ENCODE measurements around the gene UBTF. TPM values are rescaled to one million over a fixed set of nuclear protein-coding genes. Genes with fewer than 3 reads are reported as not detected.

Gene UBTF
- total and polyA plus RNA-seq, 2 donors (not counting 1 experiment from before 2014, with no cell fraction given) = 43.1 to 179 TPM

- Mint-ChIP-seq H3K27ac (peak overlapping the region; percentile 98), H3K9me3 (ENCODE audit: insufficient read depth) (no peaks in the 10 kb centered on the region), H3K27me3 (no peaks in the 10 kb centered on the region), H3K4me1 (peaks cover 64% of the 10 kb centered on the region), H3K4me3 (no peak overlapping the region)
- Histone ChIP-seq H3K4me2 (replicated peaks; ENCODE audit: low read depth, low read length, poor library complexity, severe bottlenecking) (no peak overlapping the region), H3K27me3 (replicated peaks in 1 of 4; ENCODE audit: control extremely low read depth in 1 of 4, control insufficient read depth in 3 of 4, insufficient read depth in 4 of 4, low read length in 3 of 4) (no peaks in the 10 kb centered on the region), H3K4me1 (ENCODE audit: control insufficient read depth in 2 of 2, insufficient read depth in 2 of 2, low read length in 2 of 2) (peaks cover 51 to 71% of the 10 kb centered on the region in 2 donors), H3K4me3 (ENCODE audit: control extremely low read depth in 1 of 5, extremely low read depth in 1 of 5, insufficient read depth in 1 of 5, low read depth in 2 of 5, low read length in 4 of 5) (no peak overlapping the region), H3K9me3 (ENCODE audit: control extremely low read depth in 1 of 3, control insufficient read depth in 2 of 3, insufficient read depth in 1 of 3, low read length in 2 of 3) (no peaks in the 10 kb centered on the region), H3K9ac (ENCODE audit: low read length) (no peak overlapping the region), H3K27ac (ENCODE audit: low read length in 2 of 2) (peak overlapping the region in 1 of 2 donors; percentile 89), H4K20me1 (ENCODE audit: control insufficient read depth, insufficient read depth, low read length, poor library complexity, severe bottlenecking) (peaks cover 34% of the 10 kb centered on the region), H3K79me2 (ENCODE audit: control insufficient read depth, insufficient read depth, low read length) (peaks cover 84% of the 10 kb centered on the region), H3K36me3 (replicated peaks in 1 of 2; ENCODE audit: control extremely low read depth in 1 of 2, control insufficient read depth in 1 of 2, extremely low read depth in 1 of 2, insufficient read depth in 2 of 2, low read length in 1 of 2) (peaks cover 2 to 68% of the 10 kb centered on the region in 2 experiments), H2AFZ (ENCODE audit: insufficient read depth, low read depth, low read length, poor library complexity, severe bottlenecking) (no peak overlapping the region)
- ChIA-PET CTCF (interaction anchor here (3.3 to 6.2 kb wide), 4 partner anchors 8 to 140 kb away, joined by 38 to 98 read pairs (median 64); partner anchors contain the start of genes GRN and UBTF), POLR2A (interaction anchor here (0.6 to 3.4 kb wide), 2 partner anchors 8 to 141 kb away, joined by 3 to 35 read pairs; partner anchors contain the start of gene UBTF)
- intact Hi-C loops (cut with micrococcal nuclease) = no loop called here
- TF ChIP-seq CTCF (IDR thresholded peaks at IDR 0.05) (no peak), EZH2 (IDR thresholded peaks at IDR 0.05; ENCODE audit: borderline replicate concordance, insufficient read depth, low read depth, low read length, poor library complexity, severe bottlenecking) (no peak)
- no peak for ATAC-seq (ENCODE audit: low read depth)
- 93% methylated on average over 19 of the region's 31 CpGs for WGBS (ENCODE audit: insufficient coverage)
- DNase-seq = no peak
These were observed 6.7 kb downstream of the UBTF start for GRCh38 chr17:44212507-44213402.

Data from B cell (primary cell).